GM21423 (cell line): ENCODE measurements around the gene TTLL12.

Experiments used
- ATAC-seq: cut with Tn5 transposase; IDR thresholded peaks from one replicate; pipeline ENCODE4 v1.9.1; 2021; ENCODE audit warnings: mild to moderate bottlenecking, moderate library complexity; ENCODE audit not compliant: unreplicated experiment

Gene TTLL12

GRCh38 chr22:43174941-43175531, 11.9 kb downstream of the TTLL12 start:
- ATAC-seq, result no peak

- ATAC-seq, result no peak
These were observed 12.8 kb downstream of the TTLL12 start for GRCh38 chr22:43173976-43174720.

- no peak for ATAC-seq
These were observed 13.4 kb downstream of the TTLL12 start for GRCh38 chr22:43173566-43173965.

- no peak for ATAC-seq
These were observed 14.7 kb downstream of the TTLL12 start for GRCh38 chr22:43172191-43172590.

GRCh38 chr22:43171607-43172006, 15.3 kb downstream of the TTLL12 start:
- no peak for ATAC-seq

GRCh38 chr22:43171019-43171491, 15.9 kb downstream of the TTLL12 start:
- ATAC-seq, result no peak

GRCh38 chr22:43170131-43170480, 16.8 kb downstream of the TTLL12 start:
- no peak for ATAC-seq

- no peak for ATAC-seq
These were observed 17.4 kb downstream of the TTLL12 start for GRCh38 chr22:43169310-43170130.

GRCh38 chr22:43168471-43169309, 18.2 kb downstream of the TTLL12 start:
- no peak for ATAC-seq

- ATAC-seq, result no peak
These were observed 19.8 kb downstream of the TTLL12 start for GRCh38 chr22:43167001-43167589.

GRCh38 chr22:43166132-43166930, 20.6 kb downstream of the TTLL12 start:
- no peak for ATAC-seq

GRCh38 chr22:43164636-43165035, 22.3 kb downstream of the TTLL12 start:
- ATAC-seq, result no peak

GRCh38 chr22:43163241-43163795, 23.6 kb downstream of the TTLL12 start:
- ATAC-seq, result no peak

- no peak for ATAC-seq
These were observed 24.4 kb downstream of the TTLL12 start for GRCh38 chr22:43162412-43163150.

- ATAC-seq, result no peak
These were observed 26.3 kb downstream of the TTLL12 start for GRCh38 chr22:43160497-43161126.

GRCh38 chr22:43159484-43160178, 27.3 kb downstream of the TTLL12 start:
- no peak for ATAC-seq

- ATAC-seq, result no peak
These were observed 28.0 kb downstream of the TTLL12 start for GRCh38 chr22:43158778-43159483.
